LoVo (cell line): ENCODE measurements around the gene PRPF38A.

ENCODE experiments used
- DNase-seq: peaks from one replicate; pipeline ENCODE4 v3.0.0-alpha.2; 2016; ENCODE audit warnings: low spot score

Gene PRPF38A

DNA sequence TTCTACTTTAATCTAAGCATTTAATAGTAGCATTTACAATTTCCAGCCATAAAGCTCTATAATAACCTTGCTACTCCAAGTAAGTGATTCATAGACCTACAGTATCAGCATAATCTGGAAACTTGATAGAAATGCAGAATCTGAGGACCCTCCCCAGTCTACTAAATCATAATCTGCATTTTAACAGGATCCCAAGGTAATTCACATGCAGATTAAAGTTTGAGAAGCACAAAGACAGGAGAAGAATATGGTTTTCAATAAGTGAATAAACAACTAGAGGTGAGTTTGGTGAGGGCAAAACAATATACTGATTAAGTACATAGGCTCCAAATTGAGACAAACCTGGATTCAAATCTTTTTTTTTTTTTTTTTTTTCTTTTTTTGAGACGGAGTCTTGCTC lies 57.4 kb downstream of the PRPF38A start:
- DNase-seq: no peak

DNA sequence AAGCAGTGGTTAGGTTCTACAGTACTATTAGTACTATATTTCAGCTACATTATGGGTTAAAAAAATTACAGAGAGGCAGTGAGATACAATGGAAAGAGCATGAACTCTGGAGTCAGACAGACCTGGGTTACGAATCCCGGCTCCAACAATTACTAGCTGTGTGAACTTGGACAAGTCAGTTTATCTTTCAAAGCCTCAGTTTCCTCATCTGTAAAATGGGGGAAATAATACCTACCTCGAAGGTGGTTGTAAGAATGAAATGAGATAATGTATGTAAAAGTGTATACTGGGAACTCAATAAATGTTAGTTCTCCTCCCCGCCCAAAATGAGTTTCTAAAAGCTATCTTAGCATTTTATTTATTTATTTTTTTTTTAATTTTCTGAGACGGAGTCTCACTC lies 59.5 kb downstream of the PRPF38A start:
- no peak for DNase-seq

DNA sequence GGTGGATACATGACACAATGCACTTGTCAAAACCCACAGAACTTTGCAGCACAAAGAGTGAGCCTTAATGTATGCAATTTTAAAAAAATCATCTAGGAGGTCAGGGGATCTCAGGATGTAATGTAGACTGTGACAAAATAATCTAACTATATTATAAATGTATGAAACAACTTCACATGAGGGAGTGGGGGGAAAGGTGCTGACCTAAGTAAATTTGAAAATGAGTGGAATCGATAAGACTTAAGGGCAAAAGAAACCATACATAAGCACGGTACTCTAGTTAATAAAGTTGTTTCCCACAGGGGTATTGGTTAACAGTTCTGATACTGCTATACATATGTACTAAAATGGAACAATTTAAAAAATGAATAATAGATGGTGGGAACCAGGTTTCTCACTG lies 64.7 kb downstream of the PRPF38A start:
- no peak for DNase-seq
